GM19035 (cell line): ENCODE data around the gene GIT2.
"Not testable (repeated sequence)": the region's sequence is repeated elsewhere in the genome, so short reads cannot be mapped to it uniquely, and the experiment has no call there.

Source experiments
- ATAC-seq: cut with Tn5 transposase; IDR thresholded peaks from one replicate; pipeline ENCODE4 v1.9.1; 2021; ENCODE audit not compliant: unreplicated experiment

Gene GIT2

DNA sequence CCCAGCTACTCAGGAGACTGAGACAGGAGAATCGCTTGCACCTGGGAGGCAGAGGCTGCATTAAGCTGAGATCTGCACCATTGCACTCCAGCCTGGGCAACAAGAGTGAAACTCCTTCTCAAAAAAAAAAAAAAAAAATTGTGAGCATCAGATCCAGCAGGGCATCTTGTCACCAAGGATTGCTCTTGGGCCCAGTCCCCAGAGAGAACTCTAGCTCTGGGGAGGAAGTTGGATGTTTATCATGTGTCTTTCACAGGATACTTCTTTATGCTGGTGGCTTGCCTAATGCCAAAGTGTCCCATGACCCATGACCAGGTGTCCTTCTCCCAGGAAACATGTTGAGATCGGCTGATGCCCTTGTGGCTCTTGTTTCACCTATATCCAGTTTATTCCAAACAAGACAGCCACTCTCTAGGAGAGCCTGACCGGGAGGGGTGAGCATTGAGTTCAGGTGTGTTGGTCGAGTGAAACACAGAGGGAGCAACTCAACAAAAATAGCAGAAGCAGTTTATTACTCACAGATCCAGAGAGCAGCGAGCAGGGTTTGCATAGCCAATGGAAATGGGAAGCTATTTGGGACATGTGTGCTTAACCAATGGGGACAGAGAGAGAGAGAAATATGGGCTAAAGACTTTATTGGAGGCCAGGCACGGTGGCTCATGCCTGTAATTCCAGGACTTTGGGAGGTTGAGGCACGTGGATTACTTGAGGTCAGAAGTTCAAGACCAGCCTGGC lies 102.7 kb downstream of the GIT2 start:
- ATAC-seq, result no peak

GRCh38 chr12:109892748-109893147 lies 103.4 kb downstream of the GIT2 start:
- no peak for ATAC-seq

DNA sequence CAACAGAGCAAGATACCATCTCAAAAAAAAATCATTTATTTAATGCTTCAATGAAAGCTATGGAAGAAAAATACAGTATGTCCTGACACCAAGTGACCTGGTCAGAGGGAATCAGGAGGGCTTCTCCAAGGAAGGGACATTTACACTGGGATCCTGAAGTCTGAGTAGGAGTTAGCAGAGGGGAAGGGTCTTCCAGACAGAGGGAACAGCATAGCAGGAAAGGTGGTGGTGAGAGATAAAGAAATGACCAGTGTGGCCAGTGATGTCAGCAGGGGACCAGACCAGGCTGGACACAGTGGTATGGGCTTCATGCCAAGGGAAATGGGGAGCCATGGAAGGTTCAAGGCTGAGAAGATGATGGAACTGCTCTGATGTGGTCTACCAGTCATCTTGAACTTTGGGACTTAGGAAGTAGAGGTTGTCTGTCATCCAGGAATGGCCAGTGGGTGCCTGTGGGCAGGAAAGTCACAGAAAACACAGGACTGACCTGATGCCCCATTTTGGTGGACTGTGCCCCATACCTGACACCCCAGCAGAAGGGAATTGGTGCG lies 103.9 kb downstream of the GIT2 start:
- no peak for ATAC-seq

GRCh38 chr12:109891731-109892130 lies 104.4 kb downstream of the GIT2 start:
- ATAC-seq, result not testable (repeated sequence)

DNA sequence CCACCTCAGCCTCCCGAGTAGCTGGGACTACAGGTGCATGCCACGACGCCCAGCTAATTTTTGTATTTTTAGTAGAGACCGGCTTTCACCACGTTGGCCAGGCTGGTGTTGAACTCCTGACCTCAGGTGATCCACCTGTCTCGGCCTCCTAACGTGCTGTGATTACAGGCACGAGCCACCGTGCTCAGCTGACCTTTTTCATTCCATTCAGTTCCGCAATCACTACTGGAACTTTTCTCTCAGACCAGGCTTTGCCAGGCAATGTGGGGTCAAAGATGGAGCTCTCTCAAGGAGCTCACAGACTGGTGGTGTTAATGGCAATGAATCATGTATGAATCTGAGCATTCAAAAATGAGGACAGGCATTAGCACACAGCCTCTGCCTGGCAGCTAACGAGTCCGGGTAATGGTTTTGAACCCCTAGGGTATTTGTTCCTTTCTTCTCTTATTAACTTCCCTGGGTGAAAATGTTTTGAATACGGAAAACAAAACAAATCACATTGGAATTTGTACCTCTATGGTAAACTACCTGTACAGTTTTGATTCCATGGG lies 105.5 kb downstream of the GIT2 start:
- no peak for ATAC-seq

GRCh38 chr12:109888179-109889020 lies 107.8 kb downstream of the GIT2 start:
- ATAC-seq, result no peak

- no peak for ATAC-seq
Measured at GRCh38 chr12:109885616-109886015, 110.6 kb downstream of the GIT2 start.

GRCh38 chr12:109883461-109883860 lies 112.7 kb downstream of the GIT2 start:
- ATAC-seq, result no peak

- no peak for ATAC-seq
Measured at GRCh38 chr12:109881752-109882151, 114.4 kb downstream of the GIT2 start.

GRCh38 chr12:109880938-109881337 lies 115.2 kb downstream of the GIT2 start:
- no peak for ATAC-seq

DNA sequence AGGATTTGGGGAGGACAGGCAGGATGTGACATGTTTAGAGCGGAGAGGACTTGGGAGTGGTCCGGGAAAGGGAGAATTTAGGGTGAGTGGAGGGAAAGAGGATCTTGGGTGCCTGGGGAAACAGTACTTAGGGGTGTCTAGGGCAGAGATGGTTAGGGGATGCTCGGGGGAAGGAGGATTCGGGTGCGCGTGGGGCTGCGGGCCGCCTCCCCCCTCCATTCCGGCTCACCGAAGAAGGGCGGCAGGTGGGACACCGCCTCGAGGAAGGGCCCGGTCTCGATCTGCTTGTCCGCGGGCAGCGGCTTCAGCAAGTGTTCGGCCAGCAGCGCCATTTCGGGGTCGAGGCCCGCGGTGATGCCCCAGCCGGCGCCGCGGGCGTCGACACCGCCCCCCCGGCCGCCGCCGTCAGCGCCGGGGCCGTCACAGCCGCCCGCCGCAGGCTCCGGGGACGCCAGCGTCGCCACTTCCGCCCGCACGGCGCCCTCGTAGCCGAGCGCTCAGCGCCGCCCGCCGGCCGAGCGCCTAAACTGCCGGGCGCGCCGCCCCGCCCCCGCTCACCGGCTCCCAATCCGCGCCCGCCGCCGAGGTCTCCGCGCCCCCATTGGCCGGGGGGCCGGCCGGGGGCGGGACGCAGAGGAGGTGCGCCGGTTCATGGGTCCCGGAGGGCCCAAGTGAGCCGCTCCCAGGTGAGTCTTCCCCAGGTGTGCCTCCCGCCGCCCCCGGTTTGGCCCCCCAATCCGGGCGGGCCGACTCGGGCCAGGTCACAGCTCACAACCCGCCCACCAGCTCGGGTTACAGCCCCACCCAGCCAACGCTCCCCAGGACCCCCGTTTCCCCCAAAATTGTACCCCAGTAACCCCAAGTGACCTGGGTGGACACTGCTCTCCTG lies 115.9 kb downstream of the GIT2 start, which contains the start of gene GLTP:
TSS of gene GLTP (minus strand) at position 499 of the 889 bp plus-strand sequence. CDS start at position 332, 167 bp downstream.
- ATAC-seq, result peak; percentile 92
